Stimulated activated CD4-positive, alpha-beta T cell treated with anti-CD3 and anti-CD28 coated beads, Interleukin-2, amount 100 ng/mL, for 4 hours (primary cell): ENCODE measurements around the gene MICU1.
"Not testable (repeated sequence)": the region's sequence is repeated elsewhere in the genome, so short reads cannot be mapped to it uniquely, and the experiment has no call there.

Experiments
- DNase-seq: peaks from one replicate; pipeline ENCODE4 v3.0.0-alpha.2; 2020; ENCODE audit warnings: low read depth

The MICU1 gene

DNA sequence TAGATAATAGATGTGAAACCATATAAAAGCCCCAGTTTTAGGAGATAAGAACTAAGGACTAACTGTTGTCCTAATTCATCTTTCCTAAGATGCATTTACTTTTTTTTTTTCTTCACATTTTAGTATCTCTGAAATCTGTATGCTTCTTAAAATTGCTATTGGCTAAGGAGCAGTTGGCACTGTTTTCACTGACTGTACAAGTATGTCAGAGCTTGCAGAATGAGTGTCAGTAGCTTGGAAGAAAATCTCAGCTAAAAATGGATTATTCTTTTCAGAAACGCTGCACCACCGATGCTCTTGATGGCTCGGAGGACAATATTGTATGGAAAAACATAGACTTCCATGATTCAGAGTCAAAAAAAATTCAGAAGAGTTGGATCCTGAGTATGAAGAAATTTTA, 180.0 kb downstream of the MICU1 start:
- DNase-seq = no peak

GRCh38 chr10:72442969-72443368, 182.9 kb downstream of the MICU1 start:
- not testable (repeated sequence) for DNase-seq

DNA sequence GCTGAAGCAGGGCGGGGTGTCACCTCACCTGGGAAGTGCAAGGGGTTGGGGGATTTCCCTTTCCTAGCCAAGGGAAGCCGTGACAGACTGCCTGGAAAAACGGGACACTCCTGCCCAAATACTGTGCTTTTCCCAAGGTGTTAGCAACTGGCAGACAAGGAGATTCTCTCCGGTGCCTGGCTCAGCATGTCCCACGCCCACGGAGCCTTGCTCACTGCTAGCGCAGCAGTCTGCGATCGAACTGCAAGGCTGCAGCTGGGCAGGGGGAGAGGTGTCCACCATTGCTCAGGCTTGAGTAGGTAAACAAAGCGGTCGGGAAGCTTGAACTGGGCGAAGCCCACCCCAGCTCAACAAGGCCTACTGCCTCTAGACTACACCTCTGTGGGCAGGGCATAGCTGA, 190.3 kb downstream of the MICU1 start:
- no peak for DNase-seq

GRCh38 chr10:72430936-72431335, 194.9 kb downstream of the MICU1 start:
- DNase-seq = not testable (repeated sequence)

DNA sequence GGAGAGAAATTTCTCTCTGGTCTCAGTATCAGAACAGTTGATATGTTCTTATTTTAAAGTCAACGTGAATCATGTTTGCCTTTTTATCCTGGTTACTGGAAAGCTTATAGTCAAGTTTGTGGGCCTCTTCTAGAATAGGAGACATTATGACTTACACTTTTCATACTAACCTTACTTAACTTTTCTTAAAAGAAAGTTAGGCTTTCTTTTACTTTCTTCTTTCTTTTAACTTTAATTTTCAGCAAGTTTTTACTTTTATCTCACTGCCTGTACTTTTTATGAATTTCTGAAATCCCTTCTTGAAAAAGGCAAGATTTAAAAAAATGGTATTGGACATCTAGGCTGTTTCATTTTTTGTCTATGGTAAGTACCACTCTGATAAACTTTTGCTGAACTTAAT, 195.9 kb downstream of the MICU1 start:
- DNase-seq = no peak

- no peak for DNase-seq
Measured at GRCh38 chr10:72426986-72427385, 198.9 kb downstream of the MICU1 start.

- DNase-seq = no peak
Measured at GRCh38 chr10:72425133-72425532, 200.7 kb downstream of the MICU1 start.

- DNase-seq = no peak
Measured at GRCh38 chr10:72424561-72424960, 201.3 kb downstream of the MICU1 start.

GRCh38 chr10:72423426-72423825, 202.5 kb downstream of the MICU1 start:
- no peak for DNase-seq

DNA sequence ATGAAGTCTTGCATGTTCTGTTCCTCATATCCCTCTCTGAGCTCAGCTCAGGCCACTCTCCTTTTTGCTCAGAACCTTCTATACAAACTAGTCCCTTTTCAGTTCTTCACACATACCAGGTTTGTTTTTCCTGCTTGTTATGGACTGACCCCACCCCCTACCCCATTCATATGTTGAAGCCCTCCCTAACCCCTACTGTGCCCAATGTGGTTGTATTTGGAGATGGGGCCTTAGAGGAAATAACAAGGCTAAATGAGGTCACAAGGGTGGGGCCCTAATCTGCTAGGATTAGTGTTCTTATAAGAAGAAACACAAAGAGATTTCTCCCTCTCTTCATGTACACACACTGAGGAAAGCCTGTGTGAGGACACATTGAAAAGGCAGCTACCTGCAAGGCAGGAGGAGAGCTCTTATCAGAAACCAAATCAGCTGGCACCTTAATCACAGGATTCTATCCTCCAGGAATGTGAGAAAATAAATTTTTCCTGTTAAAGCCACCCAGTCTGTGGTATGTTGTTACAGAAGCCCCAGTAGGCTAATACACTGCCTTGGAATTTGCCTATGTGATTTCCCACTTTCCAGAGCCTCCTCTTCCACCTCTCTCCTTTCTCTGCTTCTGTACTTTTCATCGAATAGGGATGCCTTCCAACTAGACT, 203.9 kb downstream of the MICU1 start:
- DNase-seq = no peak

GRCh38 chr10:72419241-72419640, 206.6 kb downstream of the MICU1 start:
- no peak for DNase-seq

GRCh38 chr10:72418679-72419078, 207.2 kb downstream of the MICU1 start:
- no peak for DNase-seq

DNA sequence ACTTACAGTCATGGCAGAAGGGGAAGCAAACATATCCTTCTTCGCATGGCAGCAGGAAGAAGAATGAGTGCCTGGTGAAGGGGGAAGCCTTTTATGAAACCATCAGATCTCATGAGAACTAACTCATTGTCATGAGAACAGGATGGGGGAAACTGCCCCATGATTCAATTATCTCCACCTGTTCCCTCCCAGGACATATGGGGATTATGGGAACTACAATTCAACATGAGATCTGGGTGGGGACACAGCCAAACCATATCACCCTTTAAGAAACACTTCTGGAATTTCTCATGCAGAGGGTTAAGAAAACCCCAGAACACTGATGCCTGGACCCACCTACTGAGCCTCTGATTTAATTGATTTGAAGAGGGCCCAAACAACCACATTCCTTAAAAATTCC, 207.9 kb downstream of the MICU1 start:
- no peak for DNase-seq

- DNase-seq = no peak
Measured at GRCh38 chr10:72416661-72417060, 209.2 kb downstream of the MICU1 start.

DNA sequence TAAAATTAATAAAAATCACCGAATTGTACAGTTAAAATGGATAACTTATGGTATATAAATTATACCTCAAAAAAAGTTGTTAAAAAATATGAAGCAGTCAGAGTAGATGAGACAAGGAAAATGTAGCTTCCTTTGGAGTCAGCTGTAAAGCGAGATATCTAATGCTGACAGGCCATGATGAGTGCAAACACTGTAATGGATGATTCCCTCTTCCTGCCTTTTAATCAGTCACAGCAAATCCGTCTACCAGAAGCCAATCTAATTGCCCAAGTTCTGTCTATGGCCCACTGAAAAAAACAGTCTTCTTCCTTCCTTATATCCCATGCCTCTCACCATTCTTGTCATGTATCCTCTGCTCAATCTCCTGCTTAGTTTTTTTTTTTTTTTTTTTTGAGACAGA, 211.2 kb downstream of the MICU1 start:
- DNase-seq = no peak

GRCh38 chr10:72409167-72409566, 216.7 kb downstream of the MICU1 start:
- DNase-seq = no peak

- no peak for DNase-seq
Measured at GRCh38 chr10:72407927-72408600, 217.8 kb downstream of the MICU1 start.

GRCh38 chr10:72407471-72407870, 218.4 kb downstream of the MICU1 start:
- DNase-seq = no peak

GRCh38 chr10:72395581-72395980, 230.3 kb downstream of the MICU1 start:
- DNase-seq = not testable (repeated sequence)

DNA sequence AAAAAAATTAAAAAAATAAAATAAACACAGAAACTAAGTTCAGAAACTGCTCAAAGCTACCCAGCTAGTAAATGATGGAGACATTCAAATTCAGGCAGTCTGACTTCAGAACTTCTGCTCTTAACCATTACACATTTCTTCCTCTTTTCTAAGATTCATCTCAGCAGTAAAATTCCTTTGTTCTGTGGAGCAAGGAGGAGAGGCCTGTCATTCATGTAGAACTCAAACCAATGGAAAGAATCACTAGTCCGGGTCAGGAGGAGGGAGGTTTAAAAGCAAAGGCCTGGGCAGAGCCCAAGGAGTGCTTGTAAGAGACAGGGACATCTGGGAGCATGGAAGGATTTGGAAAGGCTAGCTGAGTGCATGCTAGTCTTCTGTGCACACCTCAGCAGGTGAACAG, 233.3 kb downstream of the MICU1 start:
- DNase-seq = no peak

GRCh38 chr10:72390764-72391163, 235.1 kb downstream of the MICU1 start:
- DNase-seq = no peak

GRCh38 chr10:72389716-72390115, 236.2 kb downstream of the MICU1 start:
- no peak for DNase-seq

DNA sequence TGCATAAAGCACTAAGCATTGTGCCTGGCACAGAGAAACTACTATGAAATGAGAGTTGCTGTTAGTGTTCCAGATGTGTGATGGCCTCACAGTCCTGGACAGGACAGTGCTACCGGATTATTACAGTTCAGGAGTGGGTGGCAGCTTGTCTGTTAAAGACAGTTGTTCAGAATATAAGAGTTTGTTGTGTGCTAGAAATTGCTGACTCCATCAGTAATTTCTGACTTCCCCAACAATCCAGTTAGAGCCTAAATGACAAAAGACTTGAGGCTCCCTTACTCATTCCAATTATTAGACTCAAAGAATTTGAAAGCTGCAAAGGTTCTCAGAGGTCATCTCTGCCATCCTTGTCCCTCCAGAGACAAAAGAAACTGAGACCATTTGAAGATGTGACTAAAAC, 236.9 kb downstream of the MICU1 start:
- no peak for DNase-seq

DNA sequence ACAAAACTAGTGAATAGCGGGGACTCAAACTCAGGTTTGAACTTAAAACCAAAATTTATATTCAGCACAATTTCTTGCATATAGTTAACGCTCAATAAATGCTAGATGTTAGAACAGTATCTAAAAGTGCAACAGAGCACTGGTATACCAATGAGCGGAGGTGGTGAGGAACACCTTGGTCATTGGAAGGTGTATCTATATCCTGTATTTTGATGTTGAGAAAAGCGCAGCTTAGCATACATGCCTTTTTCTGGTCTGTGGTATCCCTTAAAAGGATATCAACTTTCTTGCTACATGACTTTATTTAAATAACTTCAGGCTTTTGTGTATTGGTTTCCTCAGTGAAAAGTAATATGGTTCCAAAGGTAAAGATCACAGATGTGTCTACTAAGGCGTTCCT, 237.8 kb downstream of the MICU1 start:
- DNase-seq = no peak
